AG04449 (cell line): ENCODE results near the gene R3HDM2.

ENCODE experiments used
- CTCF ChIA-PET: fragments of 350-600 bp; formaldehyde crosslinking; extraction: SDS; loops from one replicate; lab custom pipeline; 2021; ENCODE audit warnings: antibody characterized with exemption; lab: Yijun Ruan, JAX
- POLR2A ChIA-PET: fragments of 400-600, 350-600 bp; formaldehyde crosslinking; extraction: SDS; loops from one replicate; lab custom pipeline; 2020; ENCODE audit warnings: antibody characterized with exemption, inconsistent platforms; lab: Yijun Ruan, JAX
- DNase-seq: peaks from one replicate; pipeline ENCODE4 v3.0.0-alpha.2; 2010; ENCODE audit warnings: low read depth, low spot score
- H3K4me3 ChIP-seq: 2 replicates; pipeline ENCODE4 v1.5.1; 2011; ENCODE audit warnings: low read depth, mild to moderate bottlenecking, control low read depth, low read length
- TF ChIP-seq, protein P1 (sequence below): IDR thresholded peaks from one replicate; pipeline ENCODE4 v1.5.1; 2011; ENCODE audit warnings: mild to moderate bottlenecking, moderate library complexity, low read length, control low read depth, inconsistent platforms; ENCODE audit not compliant: insufficient read depth; ENCODE audit errors: missing control alignments

The R3HDM2 gene

DNA sequence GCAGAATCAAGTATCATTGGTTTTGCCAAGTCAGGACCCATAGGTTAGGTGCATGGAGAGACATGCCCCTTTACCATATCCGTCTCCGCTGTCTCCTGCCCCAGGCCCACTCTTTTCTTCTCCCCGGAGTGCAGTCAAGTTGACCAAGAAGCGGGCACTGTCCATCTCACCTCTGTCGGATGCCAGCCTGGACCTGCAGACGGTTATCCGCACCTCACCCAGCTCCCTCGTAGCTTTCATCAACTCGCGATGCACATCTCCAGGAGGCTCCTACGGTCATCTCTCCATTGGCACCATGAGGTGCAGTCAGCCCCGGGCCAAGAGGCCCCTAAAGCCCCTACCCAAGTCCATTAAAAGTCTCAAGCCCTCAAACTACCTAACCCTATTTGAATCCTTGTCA, 33.7 kb upstream of the R3HDM2 start:
- POLR2A ChIA-PET = interaction anchor here (0.8 kb wide), 1 partner anchor 153 kb away, joined by 4 read pairs; no protein-coding TSS in a partner anchor
- DNase-seq = no peak
- H3K4me3 ChIP-seq = no peak overlapping the region
- CTCF ChIA-PET = interaction anchor here (6.1 to 19.6 kb wide), 3 partner anchors 10 to 209 kb away, joined by 59 to 880 read pairs (median 321); partner anchors contain the start of genes ARHGAP9, INHBE, MARS1 and STAC3
- TF ChIP-seq, protein P1, sequence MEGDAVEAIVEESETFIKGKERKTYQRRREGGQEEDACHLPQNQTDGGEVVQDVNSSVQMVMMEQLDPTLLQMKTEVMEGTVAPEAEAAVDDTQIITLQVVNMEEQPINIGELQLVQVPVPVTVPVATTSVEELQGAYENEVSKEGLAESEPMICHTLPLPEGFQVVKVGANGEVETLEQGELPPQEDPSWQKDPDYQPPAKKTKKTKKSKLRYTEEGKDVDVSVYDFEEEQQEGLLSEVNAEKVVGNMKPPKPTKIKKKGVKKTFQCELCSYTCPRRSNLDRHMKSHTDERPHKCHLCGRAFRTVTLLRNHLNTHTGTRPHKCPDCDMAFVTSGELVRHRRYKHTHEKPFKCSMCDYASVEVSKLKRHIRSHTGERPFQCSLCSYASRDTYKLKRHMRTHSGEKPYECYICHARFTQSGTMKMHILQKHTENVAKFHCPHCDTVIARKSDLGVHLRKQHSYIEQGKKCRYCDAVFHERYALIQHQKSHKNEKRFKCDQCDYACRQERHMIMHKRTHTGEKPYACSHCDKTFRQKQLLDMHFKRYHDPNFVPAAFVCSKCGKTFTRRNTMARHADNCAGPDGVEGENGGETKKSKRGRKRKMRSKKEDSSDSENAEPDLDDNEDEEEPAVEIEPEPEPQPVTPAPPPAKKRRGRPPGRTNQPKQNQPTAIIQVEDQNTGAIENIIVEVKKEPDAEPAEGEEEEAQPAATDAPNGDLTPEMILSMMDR = no peak

DNA sequence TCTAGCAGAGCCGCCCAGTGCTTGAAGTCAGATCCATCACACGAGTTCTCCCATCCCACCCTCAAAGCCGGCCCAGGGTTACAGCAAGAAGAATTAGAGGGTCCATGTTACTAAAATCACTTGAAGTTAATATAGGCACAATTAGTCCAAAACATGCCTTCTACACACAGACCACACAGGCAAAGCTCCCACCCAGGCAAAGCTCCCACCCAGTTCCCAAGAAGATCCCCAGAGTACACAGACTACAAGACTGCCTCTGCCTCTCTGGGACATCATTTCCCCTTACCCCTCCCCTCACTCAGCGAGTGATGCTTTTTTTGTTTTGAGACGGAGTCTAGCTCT, 32.0 kb upstream of the R3HDM2 start:
- no peak for DNase-seq
- no peak overlapping the region; the same call in 1 of the 2 replicates for H3K4me3 ChIP-seq
- TF ChIP-seq, protein P1 = no peak
- ChIA-PET POLR2A (interaction anchor here (1.1 kb wide), 2 partner anchors 9 to 11 kb away, joined by 3 to 4 read pairs; no protein-coding TSS in a partner anchor), CTCF (interaction anchor here (0.8 to 19.6 kb wide), 17 partner anchors 9 to 345 kb away, joined by 3 to 880 read pairs (median 4); partner anchors contain the start of genes ARHGAP9, INHBE, MARS1 and STAC3)

DNA sequence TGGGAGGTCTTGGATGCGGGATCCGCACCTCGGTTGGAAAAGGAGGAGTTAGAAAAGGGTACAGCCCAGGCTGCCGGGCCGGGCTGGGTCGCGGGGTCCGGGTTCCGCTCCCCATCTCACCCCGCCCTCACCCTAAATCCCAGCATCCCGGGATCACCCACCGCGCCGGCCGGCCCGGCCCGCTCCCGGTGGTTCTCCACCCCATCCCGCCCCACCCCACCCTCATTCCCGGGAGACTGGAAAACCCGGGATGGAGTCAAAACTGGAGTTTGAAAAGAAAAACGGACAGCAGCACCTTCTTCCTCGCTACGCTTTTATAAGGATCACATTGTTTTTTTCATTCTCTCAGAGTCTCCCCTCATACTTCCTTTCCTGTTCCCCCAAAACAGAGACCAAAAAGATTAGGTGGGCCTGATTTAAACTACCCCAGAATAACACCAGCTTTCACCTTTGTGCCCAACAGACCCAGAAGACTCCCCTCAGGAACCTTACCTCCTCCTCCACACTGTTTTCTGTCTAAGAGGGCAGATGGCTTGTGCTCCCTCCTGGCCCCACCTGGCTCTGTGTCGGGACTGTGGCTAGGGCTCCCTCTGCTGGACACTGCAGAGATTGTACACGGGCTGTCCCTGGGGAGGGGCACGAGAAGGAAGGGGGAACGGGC, 31.5 kb upstream of the R3HDM2 start:
- peak overlapping the region; percentile 77 for H3K4me3 ChIP-seq
- ChIA-PET CTCF (interaction anchor here (0.6 to 19.6 kb wide), 22 partner anchors 8 to 344 kb away, joined by 3 to 880 read pairs (median 4); partner anchors contain the start of genes ARHGAP9, INHBE, MARS1 and STAC3), POLR2A (interaction anchor here (1.1 kb wide), 2 partner anchors 9 to 10 kb away, joined by 3 to 4 read pairs; no protein-coding TSS in a partner anchor)
- TF ChIP-seq, protein P1 = peak; percentile 99
- DNase-seq = no peak

DNA sequence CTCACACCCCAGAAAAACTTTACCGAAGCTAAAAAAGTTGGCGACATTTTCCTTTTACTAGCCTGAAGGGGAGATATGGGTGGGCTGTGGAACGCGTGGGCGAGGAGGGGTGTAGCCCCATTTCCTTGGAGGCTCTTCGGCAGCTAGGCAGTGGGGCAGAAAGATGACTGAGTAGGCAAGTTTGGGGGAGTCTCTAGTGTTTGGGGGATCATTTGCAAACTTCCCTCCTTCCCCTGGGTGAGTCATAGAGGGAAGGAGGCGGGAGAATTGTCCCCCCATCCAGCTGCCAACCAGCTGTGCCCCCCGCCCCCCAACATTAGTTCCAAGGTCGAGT, 31.0 kb upstream of the R3HDM2 start:
- CTCF ChIA-PET = interaction anchor here (0.6 to 19.6 kb wide), 20 partner anchors 8 to 344 kb away, joined by 3 to 880 read pairs (median 4); partner anchors contain the start of genes ARHGAP9, INHBE, MARS1 and STAC3
- H3K4me3 ChIP-seq = peak overlapping the region; percentile 77
- POLR2A ChIA-PET = interaction anchor here (0.9 kb wide), 1 partner anchor 59 kb away, joined by 3 read pairs; the partner anchor contains the start of gene DDIT3
- TF ChIP-seq, protein P1 = no peak
- DNase-seq = no peak

DNA sequence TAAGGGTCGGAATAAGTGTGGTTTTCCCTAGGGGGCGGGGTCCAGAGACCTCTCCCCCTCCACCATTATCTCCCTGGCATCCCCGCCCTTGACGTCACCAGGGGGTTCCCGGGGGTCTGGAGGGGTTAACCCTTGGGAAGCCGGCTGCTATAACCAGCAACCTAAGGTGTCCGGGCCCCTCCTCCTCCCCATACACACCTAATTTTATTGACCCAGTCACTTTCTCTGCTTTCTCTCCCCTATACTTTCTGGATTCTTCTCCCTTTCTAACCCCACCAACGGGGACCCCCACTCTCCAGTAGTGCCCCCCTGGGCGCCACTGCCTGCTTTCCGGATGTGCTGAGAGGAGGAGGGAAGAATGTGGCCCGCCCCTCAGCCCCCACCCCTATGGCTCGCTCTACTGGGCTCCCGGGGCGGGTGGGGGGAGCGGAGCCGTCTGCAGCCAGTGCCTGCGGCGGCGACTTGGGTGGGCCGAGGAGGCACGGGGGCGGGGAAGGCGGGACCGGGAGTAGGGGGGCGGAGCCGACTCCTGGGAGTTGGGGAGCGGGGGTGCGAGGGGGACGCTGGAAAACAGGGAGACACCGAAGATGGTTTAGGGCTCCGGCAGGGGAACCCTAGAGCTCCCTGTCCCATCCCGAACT, 30.6 kb upstream of the R3HDM2 start:
- CTCF ChIA-PET = interaction anchor here (1.0 to 19.6 kb wide), 13 partner anchors 7 to 343 kb away, joined by 3 to 880 read pairs (median 4); partner anchors contain the start of genes ARHGAP9, INHBE, MARS1 and STAC3
- POLR2A ChIA-PET = interaction anchor here (0.9 kb wide), 1 partner anchor 59 kb away, joined by 3 read pairs; the partner anchor contains the start of gene DDIT3
- no peak for DNase-seq
- peak overlapping the region; percentile 77 for H3K4me3 ChIP-seq
- TF ChIP-seq, protein P1 = no peak

DNA sequence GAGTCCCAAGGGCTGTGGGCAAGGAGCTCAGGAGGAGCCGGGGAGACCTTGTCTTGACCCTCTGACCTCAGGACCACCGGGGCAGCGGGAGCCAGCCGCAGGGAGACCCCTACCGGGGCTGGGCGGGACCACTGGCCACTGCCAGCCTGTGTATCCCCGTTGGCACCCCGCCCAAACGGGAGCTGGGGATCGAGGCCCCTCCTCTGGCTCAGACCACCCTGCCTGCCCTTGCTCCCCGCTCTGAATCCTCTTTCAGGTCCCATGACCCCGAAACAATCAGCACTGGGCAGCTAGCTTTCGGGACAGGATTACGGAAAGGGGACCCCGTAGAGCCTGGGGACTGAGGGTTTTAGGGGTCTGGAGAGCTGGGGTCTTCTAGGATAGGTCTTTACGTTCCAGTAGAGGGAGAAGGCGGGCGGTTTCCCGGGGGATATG, 30.0 kb upstream of the R3HDM2 start:
- ChIA-PET CTCF (interaction anchor here (1.0 to 19.6 kb wide), 8 partner anchors 7 to 247 kb away, joined by 3 to 880 read pairs (median 33); partner anchors contain the start of genes ARHGAP9, INHBE, MARS1 and STAC3), POLR2A (interaction anchor here (0.9 kb wide), 1 partner anchor 60 kb away, joined by 3 read pairs; the partner anchor contains the start of gene DDIT3)
- TF ChIP-seq, protein P1 = no peak
- no peak for DNase-seq
- H3K4me3 ChIP-seq = peak overlapping the region; percentile 77
